K562 (cell line): ENCODE results near the gene ASB2. TPM values are rescaled to one million over a fixed set of nuclear protein-coding genes. Genes with fewer than 3 reads are reported as not detected.

Experiments used
- ATAC-seq: fragments of 200-7000 bp; cut with Tn5 transposase; 3 replicates; pipeline ENCODE4 v1.9.1; 2020; ENCODE audit warnings: moderate library complexity
- BruUV-seq: library from RNA; stranded (reverse); fragments of 400-500 nt; replicated peaks from 2 replicates; lab custom pipeline; 2021; lab: Mats Ljungman, UMichigan
- CTCF ChIA-PET: fragments of 300-600 bp; formaldehyde crosslinking; extraction: SDS; loops from one replicate; lab custom pipeline; 2021; ENCODE audit warnings: low intra/inter-chr PET ratio; lab: Yijun Ruan, JAX
- POLR2A ChIA-PET: fragments of 300-600, 350-650 bp; sonication (Branson Sonifier 250); formaldehyde crosslinking; extraction: SDS; loops from one replicate; lab custom pipeline; 2021; ENCODE audit warnings: antibody characterized with exemption, inconsistent platforms; lab: Yijun Ruan, JAX
- DNase-seq, 4 experiments: peaks; one replicate each; pipeline versions ENCODE4 v3.0.0 to v3.0.0-alpha.2; 2011 to 2018; ENCODE audit warnings: low spot score in 3 of 4, mixed read lengths in 3 of 4; ENCODE audit errors: extremely low read depth in 1 of 4
- FAIRE-seq: peaks from 2 replicates; lab custom pipeline; 2011; peaks lifted over from hg19 to GRCh38; lab: Jason Lieb, UNC
- H2AFZ ChIP-seq: 2 replicates; pipeline ENCODE4 v1.6.0; 2011; ENCODE audit warnings: low read depth, low read length, control low read depth, inconsistent platforms
- H3K27ac ChIP-seq: fragments of 200-600 bp; 3 replicates; pipeline ENCODE4 v1.8.0; 2011; ENCODE audit warnings: low read depth, mild to moderate bottlenecking, control low read depth, inconsistent platforms, low read length, moderate library complexity, mixed read lengths; ENCODE audit errors: extremely low read depth
- H3K27me3 ChIP-seq, 2 experiments: fragments of 300-600 bp in 1 of 2; 2 replicates in 1 of 2; 3 replicates in 1 of 2; pipeline versions ENCODE4 v1.6.0 to v1.8.0; 2011; ENCODE audit warnings: inconsistent platforms in 2 of 2, low read length in 2 of 2, mild to moderate bottlenecking in 1 of 2, mixed read lengths in 1 of 2, moderate library complexity in 1 of 2; ENCODE audit not compliant: control insufficient read depth in 2 of 2, insufficient read depth in 2 of 2
- H3K36me3 ChIP-seq: fragments of 300-600 bp; 3 replicates; pipeline ENCODE4 v1.8.0; 2011; ENCODE audit warnings: mild to moderate bottlenecking, low read length, inconsistent platforms; ENCODE audit not compliant: control insufficient read depth, insufficient read depth
- H3K4me1 ChIP-seq, 2 experiments: fragments of 200-600 bp in 1 of 2; replicated peaks in 1 of 2; 2 replicates in 1 of 2; 3 replicates in 1 of 2; pipeline versions ENCODE4 v1.5.1 to v1.8.0; 2011; ENCODE audit warnings: inconsistent platforms in 2 of 2, low read length in 2 of 2, mild to moderate bottlenecking in 1 of 2, mixed read lengths in 1 of 2, moderate library complexity in 1 of 2; ENCODE audit not compliant: control insufficient read depth in 2 of 2, insufficient read depth in 2 of 2
- H3K4me2 ChIP-seq: 2 replicates; pipeline ENCODE4 v1.6.1; 2011; ENCODE audit warnings: low read length, control low read depth, inconsistent platforms, mixed read lengths; ENCODE audit not compliant: insufficient read depth
- H3K4me3 ChIP-seq: fragments of 200-600 bp; sonication (generic), shearing (Covaris generic); 2 replicates; pipeline ENCODE4 v1.5.1; 2016; ENCODE audit warnings: control low read depth, inconsistent platforms
- H3K79me2 ChIP-seq: fragments of 200-600 bp; 3 replicates; pipeline ENCODE4 v1.8.0; 2011; ENCODE audit warnings: low read length, inconsistent platforms; ENCODE audit not compliant: control insufficient read depth, insufficient read depth
- H3K9ac ChIP-seq, 2 experiments: 2 replicates each; pipeline versions ENCODE4 v1.6.0 to v1.6.1; 2011; ENCODE audit warnings: low read depth in 2 of 2, low read length in 2 of 2, control low read depth in 1 of 2, inconsistent platforms in 1 of 2, mild to moderate bottlenecking in 1 of 2, mixed read lengths in 1 of 2; ENCODE audit not compliant: insufficient read depth in 1 of 2
- H3K9me1 ChIP-seq: one replicate; pipeline ENCODE4 v1.6.0; 2011; ENCODE audit warnings: inconsistent platforms, mild to moderate bottlenecking, low read length, moderate library complexity; ENCODE audit not compliant: control insufficient read depth, insufficient read depth
- H3K9me3 ChIP-seq: replicated peaks from 2 replicates; pipeline ENCODE4 v1.5.1; 2011; ENCODE audit warnings: low read depth, low read length, inconsistent platforms; ENCODE audit not compliant: control insufficient read depth, insufficient read depth
- H4K20me1 ChIP-seq: replicated peaks from 2 replicates; pipeline ENCODE4 v1.6.1; 2011; ENCODE audit warnings: low read length, inconsistent platforms, mixed read lengths; ENCODE audit not compliant: control insufficient read depth, insufficient read depth
- BMI1 ChIP-seq: fragments of 150-350 bp; IDR thresholded peaks from 2 replicates; pipeline ENCODE4 v1.6.1; 2014; ENCODE audit warnings: low read length
- CXXC5 ChIP-seq: fragments of 250-450 bp; sonication (Bioruptor Pico); IDR thresholded peaks from 2 replicates; pipeline ENCODE4 v1.8.0; 2022; ENCODE audit warnings: inconsistent platforms, mild to moderate bottlenecking, moderate library complexity
- ELF1 ChIP-seq: fragments of 200-800 bp; sonication (Bioruptor generic); IDR thresholded peaks from 2 replicates; pipeline ENCODE4 v1.6.1; 2016; ENCODE audit warnings: missing genetic modification characterization, missing compliant biosample characterization
- ETV5 ChIP-seq: sonication (generic); formaldehyde crosslinking; IDR thresholded peaks from 2 replicates; pipeline ENCODE4 v1.4.0; 2020; ENCODE audit warnings: low read depth, mild to moderate bottlenecking, missing genetic modification reagents
- GATA2 ChIP-seq: sonication (generic); formaldehyde crosslinking; IDR thresholded peaks from 2 replicates; pipeline ENCODE4 v1.4.0; 2020; ENCODE audit warnings: mild to moderate bottlenecking, missing genetic modification reagents
- MTF1 ChIP-seq: fragments of 250-450 bp; sonication (Bioruptor Pico); IDR thresholded peaks from 2 replicates; pipeline ENCODE4 v1.9.0; 2021; ENCODE audit warnings: moderate library complexity, mild to moderate bottlenecking, inconsistent platforms, borderline replicate concordance
- NEUROD1 ChIP-seq: fragments of 150-350 bp; IDR thresholded peaks from 2 replicates; pipeline ENCODE4 v1.6.1; 2014; ENCODE audit warnings: borderline replicate concordance, low read length, low read depth; ENCODE audit not compliant: partially characterized antibody
- NFE2 ChIP-seq: IDR thresholded peaks from 2 replicates; pipeline ENCODE4 v1.6.1; 2014; ENCODE audit warnings: antibody characterized with exemption, low read depth
- NFIX ChIP-seq: fragments of 250-450 bp; sonication (Bioruptor Pico); IDR thresholded peaks from 2 replicates; pipeline ENCODE4 v1.4.0; 2020; ENCODE audit warnings: low read depth, mild to moderate bottlenecking, moderate library complexity
- PCBP1 ChIP-seq: fragments of 200-400 bp; formaldehyde crosslinking; IDR thresholded peaks from 2 replicates; pipeline ENCODE4 v1.6.1; 2018; ENCODE audit warnings: mild to moderate bottlenecking, low read depth, low read length; ENCODE audit not compliant: poor library complexity, severe bottlenecking
- PML ChIP-seq: IDR thresholded peaks from 2 replicates; pipeline ENCODE4 v1.6.1; 2012; ENCODE audit warnings: low read length, inconsistent platforms
- SRSF1 ChIP-seq: fragments of 200-400 bp; formaldehyde crosslinking; IDR thresholded peaks from 2 replicates; pipeline ENCODE4 v1.6.1; 2017; ENCODE audit warnings: mild to moderate bottlenecking, low read depth, low read length, moderate library complexity
- TOE1 ChIP-seq, 2 experiments: fragments of 450-650 bp in 1 of 2; sonication (generic) in 1 of 2; formaldehyde crosslinking in 1 of 2; IDR thresholded peaks; 2 replicates each; pipeline versions ENCODE4 v1.7.1 to v1.8.0; 2016 to 2022; ENCODE audit warnings: borderline replicate concordance in 2 of 2, mild to moderate bottlenecking in 2 of 2, antibody characterized with exemption in 1 of 2, inconsistent platforms in 1 of 2, low read depth in 1 of 2, missing genetic modification reagents in 1 of 2, moderate library complexity in 1 of 2
- WHSC1 ChIP-seq: IDR thresholded peaks from one replicate; pipeline ENCODE4 v1.6.1; 2012; ENCODE audit warnings: low read length, control low read depth, inconsistent platforms
- ZC3H11A ChIP-seq: IDR thresholded peaks from 2 replicates; pipeline ENCODE4 v1.6.1; 2012; ENCODE audit warnings: low read depth, low read length, improper control_type of control experiment
- ZNF311 ChIP-seq: fragments of 250-450 bp; sonication (Bioruptor Pico); IDR thresholded peaks from 2 replicates; pipeline ENCODE4 v1.4.0; 2020; ENCODE audit warnings: mild to moderate bottlenecking, moderate library complexity
- WGBS: fragments of 100-300 bp; shearing (Covaris generic); methylation state at CpG from one replicate; pipeline ENCODE4 v1.1.6; 2016; ENCODE audit warnings: low coverage, mixed read lengths; ENCODE audit not compliant: insufficient coverage; ENCODE audit errors: missing lambda C conversion rate; 5-methylcytosine and 5-hydroxymethylcytosine counted together
- in situ Hi-C: fragments of 300-500 bp; cut with MboI; formaldehyde crosslinking; loops from 4 replicates; pipeline ENCODE4 v1.15.0; 2018; ENCODE audit warnings: inconsistent platforms, mixed read lengths
- intact Hi-C: fragments of 100-400 bp; cut with micrococcal nuclease; formaldehyde crosslinking; loops from 2 replicates; pipeline ENCODE4 v1.14.2; 2022
- polyA plus RNA-seq, 8 experiments: library from polyadenylated mRNA; depleted of rRNA in 4 of 8; stranded (reverse) in 5 of 8; unstranded in 3 of 8; fragments of >200 nt; fragmentation: Nextera tagmentation in 2 of 8; fragmentation: Illumina TruSeq in 1 of 8; extraction: Ambion mirVana in 2 of 8; extraction: Trizol in 1 of 8; gene quantifications; 2 replicates each; pipeline versions ENCODE4 v1.2.1 to v1.2.3, GENCODE V29; 2011 to 2014; ENCODE audit warnings: inconsistent platforms in 1 of 8, missing spikeins in 1 of 8
- total RNA-seq, 7 experiments: library from RNA; depleted of rRNA in 6 of 7; stranded (reverse); fragments of >200 nt in 6 of 7; fragmentation: Illumina TruSeq in 2 of 7; extraction: Trizol in 2 of 7; gene quantifications; 2 replicates each; pipeline versions ENCODE4 v1.2.1 to v1.2.3, GENCODE V29; 2011 to 2021; ENCODE audit warnings: low replicate concordance in 1 of 7

ASB2 gene
- total and polyA plus RNA-seq, 9 of the 15 experiments (the other 6 are each of a cell fraction or from before 2014, with no cell fraction given): not detected

- ChIA-PET CTCF (no interaction called here), POLR2A (interaction anchor here (0.9 kb wide), 1 partner anchor 10 kb away, joined by 3 read pairs; no protein-coding TSS in a partner anchor)
- TF ChIP-seq ELF1 (tag) (no peak), NEUROD1 (no peak), NFIX (CRISPR knock-in tag) (no peak), MTF1 (no peak), BMI1 (no peak), TOE1 (IDR thresholded peaks at IDR 0.05; ENCODE audit: borderline replicate concordance) (no peak), TOE1 (CRISPR knock-in tag; IDR thresholded peaks at IDR 0.05; ENCODE audit: borderline replicate concordance, low read depth) (no peak), PML (no peak), SRSF1 (no peak), CXXC5 (CRISPR knock-in tag) (no peak), PCBP1 (no peak), ETV5 (no peak), WHSC1 (no peak), ZNF311 (CRISPR knock-in tag) (no peak), ZC3H11A (no peak), GATA2 (CRISPR knock-in tag) (no peak), NFE2 (no peak)
- in situ Hi-C loops: no loop called here
- no peak overlapping the region for H3K9ac ChIP-seq
- no peak for ATAC-seq
- no peaks in the 10 kb centered on the region for H3K36me3 ChIP-seq
- H3K4me3 ChIP-seq: no peak overlapping the region
- no peak overlapping the region for H2AFZ ChIP-seq
- no peak for DNase-seq
- FAIRE-seq: no peak
- no peaks in the 10 kb centered on the region for H3K9me3 ChIP-seq
- no peak overlapping the region for H3K27ac ChIP-seq
- H4K20me1 ChIP-seq: peaks cover 3% of the 10 kb centered on the region; the same call in 1 of the 2 replicates
- no TSS peak for BruUV-seq
- no peaks in the 10 kb centered on the region for H3K79me2 ChIP-seq
- no peaks in the 10 kb centered on the region for H3K9me1 ChIP-seq
- H3K27me3 ChIP-seq: peaks cover 4 to 51% of the 10 kb centered on the region in 2 experiments; a peak in 3 of 5 replicates
- H3K4me2 ChIP-seq: no peak overlapping the region
- 2% methylated on average over 4 of the region's 5 CpGs for WGBS
- peaks cover 0 to 4% of the 10 kb centered on the region in 2 experiments; a peak in 1 of 5 replicates for H3K4me1 ChIP-seq
- intact Hi-C loops: no loop called here
These were observed 31.3 kb downstream of the ASB2 start for GRCh38 chr14:93945070-93945399.
